Type B pancreatic cell (in vitro differentiated cells): ENCODE measurements around the gene MOCOS. TPM values are rescaled to one million over a fixed set of nuclear protein-coding genes. Genes with fewer than 3 reads are reported as not detected.

ENCODE experiments used
- DNase-seq: peaks from one replicate; pipeline ENCODE4 v3.0.0; 2021; ENCODE audit warnings: mixed read lengths; ENCODE audit not compliant: unreplicated experiment; ENCODE audit errors: extremely low spot score
- H3K27ac Mint-ChIP-seq: 2 replicates; pipeline ENCODE4 v1.8.0; 2021; ENCODE audit warnings: mild to moderate bottlenecking, mixed read lengths
- H3K27me3 Mint-ChIP-seq: 2 replicates; pipeline ENCODE4 v1.8.0; 2021; ENCODE audit warnings: mixed read lengths
- H3K36me3 Mint-ChIP-seq: 2 replicates; pipeline ENCODE4 v1.8.0; 2021; ENCODE audit warnings: mixed read lengths
- H3K4me1 Mint-ChIP-seq: one replicate; pipeline ENCODE4 v1.8.0; 2021; ENCODE audit warnings: mixed read lengths; ENCODE audit not compliant: unreplicated experiment
- H3K4me3 Mint-ChIP-seq: 2 replicates; pipeline ENCODE4 v1.8.0; 2021; ENCODE audit warnings: mild to moderate bottlenecking, mixed read lengths
- H3K9me3 Mint-ChIP-seq: 2 replicates; pipeline ENCODE4 v1.8.0; 2021; ENCODE audit warnings: mixed read lengths
- CTCF ChIP-seq: fragments of 200-600 bp; sonication (generic); conservative IDR thresholded peaks from 2 replicates; pipeline ENCODE4 v1.5.0; 2021; ENCODE audit warnings: antibody characterized with exemption, mild to moderate bottlenecking
- total RNA-seq: library from RNA; stranded (reverse); gene quantifications from 2 replicates; pipeline ENCODE4 v1.2.1, GENCODE V29; 2021; ENCODE audit warnings: low replicate concordance

Gene MOCOS
- total RNA-seq, 1 donor from 2014 or later = 2.4 TPM

GRCh38 chr18:36169938-36170337 is 17.4 kb upstream of the MOCOS start:
- Mint-ChIP-seq H3K9me3 (no peaks in the 10 kb centered on the region), H3K27me3 (no peaks in the 10 kb centered on the region), H3K4me3 (no peak overlapping the region), H3K36me3 (peaks cover 32% of the 10 kb centered on the region), H3K4me1 (no peaks in the 10 kb centered on the region), H3K27ac (no peak overlapping the region)
- no peak for DNase-seq
- no peak for TF ChIP-seq CTCF

GRCh38 chr18:36175481-36175880 is 11.8 kb upstream of the MOCOS start:
- no peak for TF ChIP-seq CTCF
- no peak overlapping the region for H3K27ac Mint-ChIP-seq

GRCh38 chr18:36176177-36176584 is 11.1 kb upstream of the MOCOS start:
- Mint-ChIP-seq H3K27me3 (no peaks in the 10 kb centered on the region), H3K9me3 (no peaks in the 10 kb centered on the region), H3K4me3 (no peak overlapping the region), H3K27ac (no peak overlapping the region), H3K4me1 (peaks cover 7% of the 10 kb centered on the region), H3K36me3 (peaks cover 15% of the 10 kb centered on the region)
- TF ChIP-seq CTCF = no peak
- no peak for DNase-seq

More at GRCh38 chr18:36175481-36175880, 11.8 kb upstream of the MOCOS start:
- DNase-seq = no peak
- peaks cover 7% of the 10 kb centered on the region for H3K4me1 Mint-ChIP-seq
- no peaks in the 10 kb centered on the region for H3K27me3 Mint-ChIP-seq
- no peak overlapping the region for H3K4me3 Mint-ChIP-seq
- H3K9me3 Mint-ChIP-seq = no peaks in the 10 kb centered on the region
- H3K36me3 Mint-ChIP-seq = peaks cover 19% of the 10 kb centered on the region

GRCh38 chr18:36176711-36177110 is 10.6 kb upstream of the MOCOS start:
- Mint-ChIP-seq H3K9me3 (no peaks in the 10 kb centered on the region), H3K27me3 (no peaks in the 10 kb centered on the region), H3K4me1 (peaks cover 7% of the 10 kb centered on the region), H3K27ac (no peak overlapping the region), H3K36me3 (peaks cover 15% of the 10 kb centered on the region), H3K4me3 (no peak overlapping the region)
- TF ChIP-seq CTCF = no peak
- no peak for DNase-seq

- Mint-ChIP-seq H3K27me3 (peaks cover 2% of the 10 kb centered on the region), H3K27ac (peak overlapping the region; percentile 17), H3K9me3 (no peaks in the 10 kb centered on the region), H3K4me3 (no peak overlapping the region), H3K36me3 (peaks cover 12% of the 10 kb centered on the region), H3K4me1 (peaks cover 10% of the 10 kb centered on the region)
- DNase-seq = no peak
- TF ChIP-seq CTCF = no peak
These were observed 9.4 kb upstream of the MOCOS start for GRCh38 chr18:36177913-36178312.
